Fibroblast of lung (primary cell): ENCODE measurements around the gene BBS9.

ENCODE experiments used
- EZH2 ChIP-seq: IDR thresholded peaks from 2 replicates; pipeline ENCODE4 v1.5.1; 2012; ENCODE audit warnings: low read length, control low read depth, mild to moderate bottlenecking; ENCODE audit errors: missing control alignments
- TF ChIP-seq, protein P1 (sequence below), 2 donors: IDR thresholded peaks in 1 of 2; conservative IDR thresholded peaks in 1 of 2; 1 replicate in 1 of 2; 2 replicates in 1 of 2; pipeline ENCODE4 v1.5.1; 2011 to 2012; ENCODE audit warnings: low read length in 2 of 2, control low read depth in 1 of 2, inconsistent platforms in 1 of 2, low read depth in 1 of 2, mild to moderate bottlenecking in 1 of 2

DNA sequence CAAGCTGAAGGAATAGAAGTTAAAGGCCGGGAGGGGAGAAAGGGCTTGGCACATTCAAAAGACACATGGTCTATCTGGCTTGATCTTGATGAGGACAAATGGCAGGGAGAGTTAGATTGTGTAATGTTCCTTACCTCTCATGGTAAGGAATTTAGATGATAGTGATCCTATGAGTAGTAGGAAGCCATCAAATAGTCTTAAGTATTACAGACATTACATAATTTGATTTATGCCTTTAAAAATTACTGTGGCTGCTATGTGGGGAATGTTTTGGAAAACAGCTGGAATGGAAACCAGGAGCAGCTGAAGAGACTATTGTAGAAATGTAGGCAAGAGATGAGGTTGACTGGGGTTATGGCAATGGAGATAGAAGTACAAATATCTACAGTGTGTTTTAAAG, 424.7 kb downstream of the BBS9 start:
- TF ChIP-seq, protein P1, sequence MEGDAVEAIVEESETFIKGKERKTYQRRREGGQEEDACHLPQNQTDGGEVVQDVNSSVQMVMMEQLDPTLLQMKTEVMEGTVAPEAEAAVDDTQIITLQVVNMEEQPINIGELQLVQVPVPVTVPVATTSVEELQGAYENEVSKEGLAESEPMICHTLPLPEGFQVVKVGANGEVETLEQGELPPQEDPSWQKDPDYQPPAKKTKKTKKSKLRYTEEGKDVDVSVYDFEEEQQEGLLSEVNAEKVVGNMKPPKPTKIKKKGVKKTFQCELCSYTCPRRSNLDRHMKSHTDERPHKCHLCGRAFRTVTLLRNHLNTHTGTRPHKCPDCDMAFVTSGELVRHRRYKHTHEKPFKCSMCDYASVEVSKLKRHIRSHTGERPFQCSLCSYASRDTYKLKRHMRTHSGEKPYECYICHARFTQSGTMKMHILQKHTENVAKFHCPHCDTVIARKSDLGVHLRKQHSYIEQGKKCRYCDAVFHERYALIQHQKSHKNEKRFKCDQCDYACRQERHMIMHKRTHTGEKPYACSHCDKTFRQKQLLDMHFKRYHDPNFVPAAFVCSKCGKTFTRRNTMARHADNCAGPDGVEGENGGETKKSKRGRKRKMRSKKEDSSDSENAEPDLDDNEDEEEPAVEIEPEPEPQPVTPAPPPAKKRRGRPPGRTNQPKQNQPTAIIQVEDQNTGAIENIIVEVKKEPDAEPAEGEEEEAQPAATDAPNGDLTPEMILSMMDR (conservative IDR thresholded peaks at IDR 0.05 in 1 of 2, IDR thresholded peaks at IDR 0.05 in 1 of 2; ENCODE audit: low read depth in 1 of 2, low read length in 2 of 2), result no peak
- no peak for TF ChIP-seq EZH2
